Measurements from ENCODE around the gene CD9. TPM values are rescaled to one million over a fixed set of nuclear protein-coding genes. Genes with fewer than 3 reads are reported as not detected.
A peak's percentile ranks its signal among the peaks of the same experiment; 100 is the strongest.

Gene CD9
- total RNA-seq, 1 donor from 2014 or later = 181 TPM

DNA sequence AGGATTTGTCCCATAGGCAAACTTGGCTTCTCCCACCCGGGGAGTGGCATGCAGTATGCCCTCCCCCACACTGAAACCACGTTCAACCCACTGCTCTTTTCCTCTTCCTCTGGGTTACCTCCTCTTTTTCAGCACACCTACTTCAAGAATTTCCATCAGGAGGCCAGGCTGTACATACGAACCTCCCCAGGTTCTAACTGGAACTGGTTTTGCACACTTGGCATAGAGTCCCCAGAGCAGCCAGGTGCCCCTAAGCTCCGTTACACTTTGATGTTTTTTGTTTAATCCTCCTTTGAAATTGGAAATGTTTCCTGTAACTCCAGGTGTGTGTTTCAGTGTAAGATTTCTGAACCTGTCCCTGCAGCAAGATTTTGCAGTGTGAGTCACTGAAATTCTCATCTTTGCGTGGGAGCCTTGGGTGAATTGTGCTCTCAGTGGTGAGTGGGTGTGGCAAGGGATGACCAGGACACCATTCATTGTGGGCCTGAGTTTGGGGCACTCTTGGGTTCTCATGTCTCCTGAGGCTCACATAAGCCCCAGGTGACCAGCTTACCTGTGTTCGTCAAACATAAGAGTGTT lies 18.2 kb downstream of the CD9 start:
- intact Hi-C loops (cut with DNase I) = loop anchor here (5.0 kb wide), 1 partner anchor 334 kb away; no protein-coding TSS in a partner anchor
- no peak for DNase-seq (ENCODE audit: low spot score in 2 of 2)
- no peak for TF ChIP-seq CTCF (IDR thresholded peaks at IDR 0.05)
- peak overlapping the region; percentile 93 to 94 for H3K27ac ChIP-seq
- H3K4me1 ChIP-seq = peaks cover 28 to 91% of the 10 kb centered on the region in 2 donors
- no peaks in the 10 kb centered on the region for H3K27me3 ChIP-seq
- H3K4me3 ChIP-seq = no peak overlapping the region
- peaks cover 2 to 3% of the 10 kb centered on the region in 2 donors for H3K36me3 ChIP-seq
- no peaks in the 10 kb centered on the region for H3K9me3 ChIP-seq

GRCh38 chr12:6219980-6220379 lies 19.8 kb downstream of the CD9 start:
- peaks cover 0 to 7% of the 10 kb centered on the region in 2 donors for H3K36me3 ChIP-seq
- H3K27ac ChIP-seq = peak overlapping the region; percentile 93 to 94
- peaks cover 32 to 90% of the 10 kb centered on the region in 2 donors for H3K4me1 ChIP-seq
- DNase-seq (ENCODE audit: low spot score in 2 of 2) = no peak
- intact Hi-C loops (cut with DNase I) = loop anchor here (5.0 to 10.0 kb wide), 2 partner anchors 315 to 332 kb away; partner anchors contain the start of gene GAPDH
- H3K9me3 ChIP-seq = no peaks in the 10 kb centered on the region
- no peak for TF ChIP-seq CTCF (IDR thresholded peaks at IDR 0.05)
- no peak overlapping the region for H3K4me3 ChIP-seq
- H3K27me3 ChIP-seq = no peaks in the 10 kb centered on the region

GRCh38 chr12:6221146-6221545 lies 20.9 kb downstream of the CD9 start:
- Histone ChIP-seq H3K4me1 (peaks cover 28 to 96% of the 10 kb centered on the region in 2 donors), H3K27me3 (no peaks in the 10 kb centered on the region), H3K9me3 (no peaks in the 10 kb centered on the region), H3K4me3 (no peak overlapping the region), H3K36me3 (peaks cover 0 to 16% of the 10 kb centered on the region in 2 donors), H3K27ac (peak overlapping the region; percentile 93 to 94)
- intact Hi-C loops (cut with DNase I) = loop anchor here (10.0 kb wide), 1 partner anchor 314 kb away; the partner anchor contains the start of gene GAPDH
- TF ChIP-seq CTCF (IDR thresholded peaks at IDR 0.05) = no peak
- no peak for DNase-seq (ENCODE audit: low spot score in 2 of 2)

- Histone ChIP-seq H3K36me3 (peaks cover 0 to 20% of the 10 kb centered on the region in 2 donors), H3K9me3 (no peaks in the 10 kb centered on the region), H3K27ac (peak overlapping the region; percentile 93 to 94), H3K4me3 (no peak overlapping the region), H3K4me1 (peaks cover 30 to 95% of the 10 kb centered on the region in 2 donors), H3K27me3 (no peaks in the 10 kb centered on the region)
- TF ChIP-seq CTCF (IDR thresholded peaks at IDR 0.05) = no peak
- DNase-seq (ENCODE audit: low spot score in 2 of 2) = no peak
- intact Hi-C loops (cut with DNase I) = loop anchor here (10.0 kb wide), 1 partner anchor 313 kb away; the partner anchor contains the start of gene GAPDH
Measured at GRCh38 chr12:6222078-6222654, 22.0 kb downstream of the CD9 start.

DNA sequence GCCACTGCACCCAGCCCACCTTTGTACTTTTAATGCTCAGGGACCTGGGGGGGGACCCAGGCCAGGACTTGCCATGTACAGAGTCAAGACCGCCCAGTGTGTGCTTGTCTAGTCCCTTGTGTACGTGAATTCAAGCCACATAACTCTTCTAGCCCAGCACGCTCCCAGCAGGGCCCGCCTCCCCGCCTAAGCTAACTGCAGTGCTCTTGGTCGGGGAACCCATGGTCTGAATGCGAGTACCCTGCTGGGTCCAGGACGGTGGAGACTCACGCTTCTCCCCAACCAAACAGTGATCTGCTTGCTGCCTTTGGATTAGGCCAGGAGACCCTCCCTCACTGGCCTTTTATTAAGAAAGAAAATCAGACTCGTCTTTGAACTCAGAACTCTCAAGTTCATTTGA lies 23.3 kb downstream of the CD9 start:
- H3K4me1 ChIP-seq = peaks cover 39 to 96% of the 10 kb centered on the region in 2 donors

More for the DNA sequence above, 23.3 kb downstream of the CD9 start:
- DNase-seq (ENCODE audit: low spot score in 2 of 2) = no peak
- no peak for TF ChIP-seq CTCF (IDR thresholded peaks at IDR 0.05)
- no peaks in the 10 kb centered on the region for H3K27me3 ChIP-seq
- H3K27ac ChIP-seq = peak overlapping the region; percentile 93 to 94
- no peaks in the 10 kb centered on the region for H3K9me3 ChIP-seq
- intact Hi-C loops (cut with DNase I) = loop anchor here (10.0 kb wide), 1 partner anchor 311 kb away; the partner anchor contains the start of gene GAPDH
- peaks cover 8 to 30% of the 10 kb centered on the region in 2 donors for H3K36me3 ChIP-seq
- no peak overlapping the region for H3K4me3 ChIP-seq
